ES-I3 (cell line): Measurements from ENCODE around the gene NFIB.

Source experiments
- H3K36me3 ChIP-seq: 2 replicates; pipeline ENCODE4 v1.6.1; 2013; ENCODE audit warnings: mild to moderate bottlenecking, low read length, control low read depth, moderate library complexity; ENCODE audit not compliant: insufficient read depth
- H3K4me1 ChIP-seq: 2 replicates; pipeline ENCODE4 v1.6.1; 2013; ENCODE audit warnings: mild to moderate bottlenecking, control low read depth, low read length; ENCODE audit not compliant: insufficient read depth
- H3K9ac ChIP-seq: 2 replicates; pipeline ENCODE4 v1.6.1; 2013; ENCODE audit warnings: low read depth, mild to moderate bottlenecking, low read length, moderate library complexity
- H3K9me3 ChIP-seq: 2 replicates; pipeline ENCODE4 v1.6.1; 2013; ENCODE audit warnings: mild to moderate bottlenecking, low read length, moderate library complexity; ENCODE audit not compliant: control insufficient read depth, insufficient read depth

The NFIB gene

GRCh38 chr9:14340219-14340873 is 26.4 kb upstream of the NFIB start:
- Histone ChIP-seq H3K4me1 (peaks cover 27% of the 10 kb centered on the region), H3K36me3 (no peaks in the 10 kb centered on the region), H3K9ac (no peak overlapping the region), H3K9me3 (no peaks in the 10 kb centered on the region)

GRCh38 chr9:14339746-14340145 is 25.8 kb upstream of the NFIB start:
- no peak overlapping the region for H3K9ac ChIP-seq
- no peaks in the 10 kb centered on the region for H3K9me3 ChIP-seq
- H3K36me3 ChIP-seq: no peaks in the 10 kb centered on the region
- H3K4me1 ChIP-seq: peaks cover 27% of the 10 kb centered on the region

GRCh38 chr9:14337615-14338014 is 23.7 kb upstream of the NFIB start:
- Histone ChIP-seq H3K4me1 (peaks cover 22% of the 10 kb centered on the region), H3K36me3 (no peaks in the 10 kb centered on the region), H3K9ac (no peak overlapping the region), H3K9me3 (no peaks in the 10 kb centered on the region)

GRCh38 chr9:14336244-14336643 is 22.3 kb upstream of the NFIB start:
- Histone ChIP-seq H3K9ac (no peak overlapping the region), H3K36me3 (no peaks in the 10 kb centered on the region), H3K9me3 (no peaks in the 10 kb centered on the region), H3K4me1 (peaks cover 19% of the 10 kb centered on the region)

- Histone ChIP-seq H3K9me3 (no peaks in the 10 kb centered on the region), H3K4me1 (no peaks in the 10 kb centered on the region), H3K9ac (no peak overlapping the region), H3K36me3 (no peaks in the 10 kb centered on the region)
Observed at GRCh38 chr9:14331120-14331519, 17.2 kb upstream of the NFIB start.

GRCh38 chr9:14327036-14327435 is 13.1 kb upstream of the NFIB start:
- H3K4me1 ChIP-seq: no peaks in the 10 kb centered on the region
- no peak overlapping the region for H3K9ac ChIP-seq
- H3K36me3 ChIP-seq: no peaks in the 10 kb centered on the region
- no peaks in the 10 kb centered on the region for H3K9me3 ChIP-seq

- Histone ChIP-seq H3K9ac (no peak overlapping the region), H3K4me1 (no peaks in the 10 kb centered on the region), H3K36me3 (no peaks in the 10 kb centered on the region), H3K9me3 (no peaks in the 10 kb centered on the region)
Observed at GRCh38 chr9:14326264-14326826, 12.4 kb upstream of the NFIB start.

GRCh38 chr9:14325147-14325546 is 11.2 kb upstream of the NFIB start:
- Histone ChIP-seq H3K36me3 (no peaks in the 10 kb centered on the region), H3K4me1 (peaks cover 10% of the 10 kb centered on the region), H3K9me3 (no peaks in the 10 kb centered on the region)

GRCh38 chr9:14323985-14324650 is 10.2 kb upstream of the NFIB start:
- Histone ChIP-seq H3K4me1 (peaks cover 18% of the 10 kb centered on the region), H3K9ac (no peak overlapping the region), H3K9me3 (no peaks in the 10 kb centered on the region), H3K36me3 (no peaks in the 10 kb centered on the region)

More at GRCh38 chr9:14325147-14325546, 11.2 kb upstream of the NFIB start:
- H3K9ac ChIP-seq: no peak overlapping the region

GRCh38 chr9:14323083-14323971 is 9.4 kb upstream of the NFIB start:
- peaks cover 25% of the 10 kb centered on the region for H3K4me1 ChIP-seq
- H3K36me3 ChIP-seq: no peaks in the 10 kb centered on the region
- peak overlapping the region; percentile 73 for H3K9ac ChIP-seq
- H3K9me3 ChIP-seq: no peaks in the 10 kb centered on the region

- no peaks in the 10 kb centered on the region for H3K9me3 ChIP-seq
- H3K4me1 ChIP-seq: peaks cover 32% of the 10 kb centered on the region
- H3K9ac ChIP-seq: peak overlapping the region; percentile 73
- no peaks in the 10 kb centered on the region for H3K36me3 ChIP-seq
Observed at GRCh38 chr9:14322211-14323082, 8.5 kb upstream of the NFIB start.

GRCh38 chr9:14321517-14322130 is 7.7 kb upstream of the NFIB start:
- H3K9ac ChIP-seq: peak overlapping the region; percentile 73
- no peaks in the 10 kb centered on the region for H3K36me3 ChIP-seq
- peaks cover 36% of the 10 kb centered on the region for H3K4me1 ChIP-seq
- no peaks in the 10 kb centered on the region for H3K9me3 ChIP-seq
